HCT116 (cell line): ENCODE measurements around the gene TEDDM1.

ENCODE experiments used
- CEBPB ChIP-seq: IDR thresholded peaks from 2 replicates; pipeline ENCODE4 v1.6.1; 2012; ENCODE audit warnings: low read depth
- ELF1 ChIP-seq: IDR thresholded peaks from 2 replicates; pipeline ENCODE4 v1.6.1; 2012; ENCODE audit warnings: low read depth, borderline replicate concordance
- EZH2 ChIP-seq: fragments of 200-600 bp; sonication (generic); IDR thresholded peaks from 2 replicates; pipeline ENCODE4 v1.6.1; 2017; ENCODE audit warnings: antibody characterized with exemption, mixed run types
- POLR2A ChIP-seq: IDR thresholded peaks from 2 replicates; pipeline ENCODE4 v1.7.0; 2011; ENCODE audit warnings: borderline replicate concordance; ENCODE audit not compliant: insufficient read depth, insufficient read length; ENCODE audit errors: extremely low read depth
- POLR2AphosphoS5 ChIP-seq: IDR thresholded peaks from 2 replicates; pipeline ENCODE4 v1.6.1; 2011; ENCODE audit warnings: mild to moderate bottlenecking, low read depth, low read length, moderate library complexity
- RAD21 ChIP-seq: IDR thresholded peaks from 2 replicates; pipeline ENCODE4 v1.6.1; 2012; ENCODE audit warnings: low read depth, mild to moderate bottlenecking
- SIN3A ChIP-seq: IDR thresholded peaks from 2 replicates; pipeline ENCODE4 v1.6.1; 2012; ENCODE audit warnings: low read depth
- SP1 ChIP-seq: IDR thresholded peaks from 2 replicates; pipeline ENCODE4 v1.6.1; 2012; ENCODE audit warnings: low read depth
- YY1 ChIP-seq: IDR thresholded peaks from 2 replicates; pipeline ENCODE4 v1.6.1; 2011; ENCODE audit warnings: low read length, low read depth, moderate library complexity, mild to moderate bottlenecking; ENCODE audit not compliant: insufficient replicate concordance; ENCODE audit errors: extremely low read depth
- ZNF274 ChIP-seq: fragments of 200-500 bp; sonication (Bioruptor generic); IDR thresholded peaks from 2 replicates; pipeline ENCODE4 v1.6.1; 2014; ENCODE audit warnings: mild to moderate bottlenecking, low read depth, low read length, inconsistent platforms
- TF ChIP-seq, protein P1 (sequence below), 3 experiments: fragments of 200-600 bp in 1 of 3; sonication (generic) in 1 of 3; IDR thresholded peaks in 2 of 3; conservative IDR thresholded peaks in 1 of 3; 2 replicates each; pipeline ENCODE4 v1.5.1; 2012 to 2017; ENCODE audit warnings: low read depth in 2 of 3, low read length in 2 of 3, antibody characterized with exemption in 1 of 3, borderline replicate concordance in 1 of 3, control low read depth in 1 of 3, mild to moderate bottlenecking in 1 of 3, mixed read lengths in 1 of 3, mixed run types in 1 of 3, moderate library complexity in 1 of 3; ENCODE audit not compliant: insufficient read depth in 1 of 3
- TF ChIP-seq, protein P2 (sequence below): IDR thresholded peaks from 2 replicates; pipeline ENCODE4 v1.6.1; 2012; ENCODE audit warnings: low read depth
- TF ChIP-seq, protein P3 (sequence below): IDR thresholded peaks from 2 replicates; pipeline ENCODE4 v1.6.1; 2011; ENCODE audit warnings: mild to moderate bottlenecking, low read length, moderate library complexity; ENCODE audit not compliant: insufficient replicate concordance; ENCODE audit errors: extremely low read depth

DNA sequence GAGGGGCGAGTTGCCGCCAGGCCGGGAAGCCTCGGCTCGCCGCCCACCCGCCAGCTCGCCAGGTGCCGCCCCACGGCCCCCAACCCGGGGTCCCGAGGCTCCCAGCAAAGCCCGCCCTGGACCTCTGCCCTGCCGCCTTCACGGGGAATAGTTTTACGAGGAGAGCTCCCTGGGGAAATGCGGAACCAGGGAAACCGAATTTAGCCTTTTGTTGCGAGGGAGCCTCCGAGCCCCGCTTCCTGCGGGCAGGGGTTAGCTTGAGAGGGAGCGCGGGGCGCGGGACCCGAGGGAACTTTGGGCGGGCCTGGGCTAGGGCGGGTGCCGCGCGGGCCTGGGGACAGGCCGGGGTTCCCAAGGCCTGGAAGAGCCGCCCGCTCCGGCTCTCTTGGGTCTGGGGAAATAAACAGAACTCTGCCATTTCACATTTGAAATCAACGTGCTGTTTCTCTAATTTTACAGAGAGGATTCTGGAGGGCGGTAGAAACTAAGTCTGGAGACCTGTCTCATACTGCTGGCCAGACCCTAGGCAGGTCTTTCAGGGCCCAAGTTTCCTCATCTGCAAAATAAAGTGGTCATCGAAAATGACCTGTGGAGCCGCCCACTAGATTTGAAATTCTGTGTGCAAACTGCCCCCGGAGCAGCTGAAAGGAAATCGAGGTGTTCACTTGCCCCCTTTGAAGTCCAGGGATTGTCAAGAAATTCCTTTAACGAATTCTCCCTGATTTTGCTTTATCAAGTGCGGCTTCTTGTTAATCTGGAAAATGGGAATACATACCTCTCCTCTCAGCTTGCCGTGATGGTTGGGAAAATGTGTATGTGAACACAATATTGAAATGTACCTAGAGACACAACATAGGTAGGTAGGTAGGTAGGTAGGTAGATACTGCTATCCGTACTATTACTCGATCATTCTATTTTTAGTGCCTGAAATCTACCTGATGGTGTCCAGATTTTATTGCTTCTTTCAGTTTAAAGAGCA, 8.1 kb downstream of the TEDDM1 start:
- TF ChIP-seq ZNF274 (no peak), EZH2 (no peak), POLR2AphosphoS5 (no peak), CEBPB (no peak), SIN3A (no peak), RAD21 (no peak), ELF1 (no peak), YY1 (no peak), POLR2A (no peak), SP1 (no peak)
- TF ChIP-seq, protein P1, sequence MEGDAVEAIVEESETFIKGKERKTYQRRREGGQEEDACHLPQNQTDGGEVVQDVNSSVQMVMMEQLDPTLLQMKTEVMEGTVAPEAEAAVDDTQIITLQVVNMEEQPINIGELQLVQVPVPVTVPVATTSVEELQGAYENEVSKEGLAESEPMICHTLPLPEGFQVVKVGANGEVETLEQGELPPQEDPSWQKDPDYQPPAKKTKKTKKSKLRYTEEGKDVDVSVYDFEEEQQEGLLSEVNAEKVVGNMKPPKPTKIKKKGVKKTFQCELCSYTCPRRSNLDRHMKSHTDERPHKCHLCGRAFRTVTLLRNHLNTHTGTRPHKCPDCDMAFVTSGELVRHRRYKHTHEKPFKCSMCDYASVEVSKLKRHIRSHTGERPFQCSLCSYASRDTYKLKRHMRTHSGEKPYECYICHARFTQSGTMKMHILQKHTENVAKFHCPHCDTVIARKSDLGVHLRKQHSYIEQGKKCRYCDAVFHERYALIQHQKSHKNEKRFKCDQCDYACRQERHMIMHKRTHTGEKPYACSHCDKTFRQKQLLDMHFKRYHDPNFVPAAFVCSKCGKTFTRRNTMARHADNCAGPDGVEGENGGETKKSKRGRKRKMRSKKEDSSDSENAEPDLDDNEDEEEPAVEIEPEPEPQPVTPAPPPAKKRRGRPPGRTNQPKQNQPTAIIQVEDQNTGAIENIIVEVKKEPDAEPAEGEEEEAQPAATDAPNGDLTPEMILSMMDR (IDR thresholded peaks at IDR 0.05 in 2 of 3, conservative IDR thresholded peaks at IDR 0.05 in 1 of 3; ENCODE audit: borderline replicate concordance in 1 of 3, insufficient read depth in 1 of 3, low read depth in 2 of 3, low read length in 2 of 3): no peak
- TF ChIP-seq, protein P2, sequence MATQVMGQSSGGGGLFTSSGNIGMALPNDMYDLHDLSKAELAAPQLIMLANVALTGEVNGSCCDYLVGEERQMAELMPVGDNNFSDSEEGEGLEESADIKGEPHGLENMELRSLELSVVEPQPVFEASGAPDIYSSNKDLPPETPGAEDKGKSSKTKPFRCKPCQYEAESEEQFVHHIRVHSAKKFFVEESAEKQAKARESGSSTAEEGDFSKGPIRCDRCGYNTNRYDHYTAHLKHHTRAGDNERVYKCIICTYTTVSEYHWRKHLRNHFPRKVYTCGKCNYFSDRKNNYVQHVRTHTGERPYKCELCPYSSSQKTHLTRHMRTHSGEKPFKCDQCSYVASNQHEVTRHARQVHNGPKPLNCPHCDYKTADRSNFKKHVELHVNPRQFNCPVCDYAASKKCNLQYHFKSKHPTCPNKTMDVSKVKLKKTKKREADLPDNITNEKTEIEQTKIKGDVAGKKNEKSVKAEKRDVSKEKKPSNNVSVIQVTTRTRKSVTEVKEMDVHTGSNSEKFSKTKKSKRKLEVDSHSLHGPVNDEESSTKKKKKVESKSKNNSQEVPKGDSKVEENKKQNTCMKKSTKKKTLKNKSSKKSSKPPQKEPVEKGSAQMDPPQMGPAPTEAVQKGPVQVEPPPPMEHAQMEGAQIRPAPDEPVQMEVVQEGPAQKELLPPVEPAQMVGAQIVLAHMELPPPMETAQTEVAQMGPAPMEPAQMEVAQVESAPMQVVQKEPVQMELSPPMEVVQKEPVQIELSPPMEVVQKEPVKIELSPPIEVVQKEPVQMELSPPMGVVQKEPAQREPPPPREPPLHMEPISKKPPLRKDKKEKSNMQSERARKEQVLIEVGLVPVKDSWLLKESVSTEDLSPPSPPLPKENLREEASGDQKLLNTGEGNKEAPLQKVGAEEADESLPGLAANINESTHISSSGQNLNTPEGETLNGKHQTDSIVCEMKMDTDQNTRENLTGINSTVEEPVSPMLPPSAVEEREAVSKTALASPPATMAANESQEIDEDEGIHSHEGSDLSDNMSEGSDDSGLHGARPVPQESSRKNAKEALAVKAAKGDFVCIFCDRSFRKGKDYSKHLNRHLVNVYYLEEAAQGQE: no peak
- TF ChIP-seq, protein P3, sequence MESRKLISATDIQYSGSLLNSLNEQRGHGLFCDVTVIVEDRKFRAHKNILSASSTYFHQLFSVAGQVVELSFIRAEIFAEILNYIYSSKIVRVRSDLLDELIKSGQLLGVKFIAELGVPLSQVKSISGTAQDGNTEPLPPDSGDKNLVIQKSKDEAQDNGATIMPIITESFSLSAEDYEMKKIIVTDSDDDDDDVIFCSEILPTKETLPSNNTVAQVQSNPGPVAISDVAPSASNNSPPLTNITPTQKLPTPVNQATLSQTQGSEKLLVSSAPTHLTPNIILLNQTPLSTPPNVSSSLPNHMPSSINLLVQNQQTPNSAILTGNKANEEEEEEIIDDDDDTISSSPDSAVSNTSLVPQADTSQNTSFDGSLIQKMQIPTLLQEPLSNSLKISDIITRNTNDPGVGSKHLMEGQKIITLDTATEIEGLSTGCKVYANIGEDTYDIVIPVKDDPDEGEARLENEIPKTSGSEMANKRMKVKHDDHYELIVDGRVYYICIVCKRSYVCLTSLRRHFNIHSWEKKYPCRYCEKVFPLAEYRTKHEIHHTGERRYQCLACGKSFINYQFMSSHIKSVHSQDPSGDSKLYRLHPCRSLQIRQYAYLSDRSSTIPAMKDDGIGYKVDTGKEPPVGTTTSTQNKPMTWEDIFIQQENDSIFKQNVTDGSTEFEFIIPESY: no peak
